ENCODE measurements around the gene PBXIP1. TPM values are rescaled to one million over a fixed set of nuclear protein-coding genes. Genes with fewer than 3 reads are reported as not detected.
A peak's percentile ranks its signal among the peaks of the same experiment; 100 is the strongest.

Gene PBXIP1
- total and polyA plus RNA-seq, 2 of the 13 experiments (the other 11 are each of a cell fraction or from before 2014, with no cell fraction given), result 16.3 to 31.9 TPM

GRCh38 chr1:154974102-154974807, 18.4 kb upstream of the PBXIP1 start, which contains the start of gene CKS1B (continued):
- TF ChIP-seq, protein P1, sequence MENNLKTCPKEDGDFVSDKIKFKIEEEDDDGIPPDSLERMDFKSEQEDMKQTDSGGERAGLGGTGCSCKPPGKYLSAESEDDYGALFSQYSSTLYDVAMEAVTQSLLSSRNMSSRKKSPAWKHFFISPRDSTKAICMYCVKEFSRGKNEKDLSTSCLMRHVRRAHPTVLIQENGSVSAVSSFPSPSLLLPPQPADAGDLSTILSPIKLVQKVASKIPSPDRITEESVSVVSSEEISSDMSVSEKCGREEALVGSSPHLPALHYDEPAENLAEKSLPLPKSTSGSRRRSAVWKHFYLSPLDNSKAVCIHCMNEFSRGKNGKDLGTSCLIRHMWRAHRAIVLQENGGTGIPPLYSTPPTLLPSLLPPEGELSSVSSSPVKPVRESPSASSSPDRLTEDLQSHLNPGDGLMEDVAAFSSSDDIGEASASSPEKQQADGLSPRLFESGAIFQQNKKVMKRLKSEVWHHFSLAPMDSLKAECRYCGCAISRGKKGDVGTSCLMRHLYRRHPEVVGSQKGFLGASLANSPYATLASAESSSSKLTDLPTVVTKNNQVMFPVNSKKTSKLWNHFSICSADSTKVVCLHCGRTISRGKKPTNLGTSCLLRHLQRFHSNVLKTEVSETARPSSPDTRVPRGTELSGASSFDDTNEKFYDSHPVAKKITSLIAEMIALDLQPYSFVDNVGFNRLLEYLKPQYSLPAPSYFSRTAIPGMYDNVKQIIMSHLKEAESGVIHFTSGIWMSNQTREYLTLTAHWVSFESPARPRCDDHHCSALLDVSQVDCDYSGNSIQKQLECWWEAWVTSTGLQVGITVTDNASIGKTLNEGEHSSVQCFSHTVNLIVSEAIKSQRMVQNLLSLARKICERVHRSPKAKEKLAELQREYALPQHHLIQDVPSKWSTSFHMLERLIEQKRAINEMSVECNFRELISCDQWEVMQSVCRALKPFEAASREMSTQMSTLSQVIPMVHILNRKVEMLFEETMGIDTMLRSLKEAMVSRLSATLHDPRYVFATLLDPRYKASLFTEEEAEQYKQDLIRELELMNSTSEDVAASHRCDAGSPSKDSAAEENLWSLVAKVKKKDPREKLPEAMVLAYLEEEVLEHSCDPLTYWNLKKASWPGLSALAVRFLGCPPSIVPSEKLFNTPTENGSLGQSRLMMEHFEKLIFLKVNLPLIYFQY (CRISPR knock-in tag; IDR thresholded peaks at IDR 0.05; ENCODE audit: borderline replicate concordance), result no peak
- TF ChIP-seq KLF16 (CRISPR knock-in tag; IDR thresholded peaks at IDR 0.05), result peak in 1 of 2 experiments; percentile 58; a peak in 3 of 4 replicates
- TF ChIP-seq, protein P2, sequence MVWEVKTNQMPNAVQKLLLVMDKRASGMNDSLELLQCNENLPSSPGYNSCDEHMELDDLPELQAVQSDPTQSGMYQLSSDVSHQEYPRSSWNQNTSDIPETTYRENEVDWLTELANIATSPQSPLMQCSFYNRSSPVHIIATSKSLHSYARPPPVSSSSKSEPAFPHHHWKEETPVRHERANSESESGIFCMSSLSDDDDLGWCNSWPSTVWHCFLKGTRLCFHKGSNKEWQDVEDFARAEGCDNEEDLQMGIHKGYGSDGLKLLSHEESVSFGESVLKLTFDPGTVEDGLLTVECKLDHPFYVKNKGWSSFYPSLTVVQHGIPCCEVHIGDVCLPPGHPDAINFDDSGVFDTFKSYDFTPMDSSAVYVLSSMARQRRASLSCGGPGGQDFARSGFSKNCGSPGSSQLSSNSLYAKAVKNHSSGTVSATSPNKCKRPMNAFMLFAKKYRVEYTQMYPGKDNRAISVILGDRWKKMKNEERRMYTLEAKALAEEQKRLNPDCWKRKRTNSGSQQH (CRISPR knock-in tag; IDR thresholded peaks at IDR 0.05; ENCODE audit: low read depth), result peak; percentile 88; the same call in 1 of the 2 replicates
- TF ChIP-seq ZNF557 (CRISPR knock-in tag; IDR thresholded peaks at IDR 0.05), result no peak
- TF ChIP-seq ZBTB42 (CRISPR knock-in tag; IDR thresholded peaks at IDR 0.05), result no peak
- TF ChIP-seq ZNF549 (CRISPR knock-in tag; IDR thresholded peaks at IDR 0.05), result no peak
- peak; percentile 88 for TF ChIP-seq GMEB1 (CRISPR knock-in tag; IDR thresholded peaks at IDR 0.05; ENCODE audit: borderline replicate concordance)
- no peak for TF ChIP-seq ZNF451 (CRISPR knock-in tag; IDR thresholded peaks at IDR 0.05)
- TF ChIP-seq, protein P3, sequence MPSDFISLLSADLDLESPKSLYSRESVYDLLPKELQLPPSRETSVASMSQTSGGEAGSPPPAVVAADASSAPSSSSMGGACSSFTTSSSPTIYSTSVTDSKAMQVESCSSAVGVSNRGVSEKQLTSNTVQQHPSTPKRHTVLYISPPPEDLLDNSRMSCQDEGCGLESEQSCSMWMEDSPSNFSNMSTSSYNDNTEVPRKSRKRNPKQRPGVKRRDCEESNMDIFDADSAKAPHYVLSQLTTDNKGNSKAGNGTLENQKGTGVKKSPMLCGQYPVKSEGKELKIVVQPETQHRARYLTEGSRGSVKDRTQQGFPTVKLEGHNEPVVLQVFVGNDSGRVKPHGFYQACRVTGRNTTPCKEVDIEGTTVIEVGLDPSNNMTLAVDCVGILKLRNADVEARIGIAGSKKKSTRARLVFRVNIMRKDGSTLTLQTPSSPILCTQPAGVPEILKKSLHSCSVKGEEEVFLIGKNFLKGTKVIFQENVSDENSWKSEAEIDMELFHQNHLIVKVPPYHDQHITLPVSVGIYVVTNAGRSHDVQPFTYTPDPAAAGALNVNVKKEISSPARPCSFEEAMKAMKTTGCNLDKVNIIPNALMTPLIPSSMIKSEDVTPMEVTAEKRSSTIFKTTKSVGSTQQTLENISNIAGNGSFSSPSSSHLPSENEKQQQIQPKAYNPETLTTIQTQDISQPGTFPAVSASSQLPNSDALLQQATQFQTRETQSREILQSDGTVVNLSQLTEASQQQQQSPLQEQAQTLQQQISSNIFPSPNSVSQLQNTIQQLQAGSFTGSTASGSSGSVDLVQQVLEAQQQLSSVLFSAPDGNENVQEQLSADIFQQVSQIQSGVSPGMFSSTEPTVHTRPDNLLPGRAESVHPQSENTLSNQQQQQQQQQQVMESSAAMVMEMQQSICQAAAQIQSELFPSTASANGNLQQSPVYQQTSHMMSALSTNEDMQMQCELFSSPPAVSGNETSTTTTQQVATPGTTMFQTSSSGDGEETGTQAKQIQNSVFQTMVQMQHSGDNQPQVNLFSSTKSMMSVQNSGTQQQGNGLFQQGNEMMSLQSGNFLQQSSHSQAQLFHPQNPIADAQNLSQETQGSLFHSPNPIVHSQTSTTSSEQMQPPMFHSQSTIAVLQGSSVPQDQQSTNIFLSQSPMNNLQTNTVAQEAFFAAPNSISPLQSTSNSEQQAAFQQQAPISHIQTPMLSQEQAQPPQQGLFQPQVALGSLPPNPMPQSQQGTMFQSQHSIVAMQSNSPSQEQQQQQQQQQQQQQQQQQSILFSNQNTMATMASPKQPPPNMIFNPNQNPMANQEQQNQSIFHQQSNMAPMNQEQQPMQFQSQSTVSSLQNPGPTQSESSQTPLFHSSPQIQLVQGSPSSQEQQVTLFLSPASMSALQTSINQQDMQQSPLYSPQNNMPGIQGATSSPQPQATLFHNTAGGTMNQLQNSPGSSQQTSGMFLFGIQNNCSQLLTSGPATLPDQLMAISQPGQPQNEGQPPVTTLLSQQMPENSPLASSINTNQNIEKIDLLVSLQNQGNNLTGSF (CRISPR knock-in tag; IDR thresholded peaks at IDR 0.05), result no peak
- no peak for TF ChIP-seq TEAD3 (CRISPR knock-in tag; optimal IDR thresholded peaks at IDR 0.05; ENCODE audit: borderline replicate concordance)
- no peak for TF ChIP-seq ZBTB7A (CRISPR knock-in tag; IDR thresholded peaks at IDR 0.05)
- no peak for TF ChIP-seq FOXO1 (CRISPR knock-in tag; IDR thresholded peaks at IDR 0.05)
- no peak for TF ChIP-seq ZNF460 (CRISPR knock-in tag; IDR thresholded peaks at IDR 0.05; ENCODE audit: borderline replicate concordance)
- no peak for TF ChIP-seq POGZ (CRISPR knock-in tag; IDR thresholded peaks at IDR 0.05)
- 0 out of 2 replicates have a peak, but pooled peaks have one; percentile 21 for TF ChIP-seq ZBTB3 (CRISPR knock-in tag; IDR thresholded peaks at IDR 0.05; ENCODE audit: borderline replicate concordance, low read depth)
- TF ChIP-seq ZBTB21 (CRISPR knock-in tag; IDR thresholded peaks at IDR 0.05), result no peak
- TF ChIP-seq POLR2G (IDR thresholded peaks at IDR 0.05; ENCODE audit: low read depth, low read length), result peak; percentile 83
